ENCODE measurements around the gene OR2AJ1. TPM values are rescaled to one million over a fixed set of nuclear protein-coding genes. Genes with fewer than 3 reads are reported as not detected.

OR2AJ1 gene
- total RNA-seq, 6 experiments from 2014 or later: not detected

- H3K27ac Mint-ChIP-seq: no peak overlapping the region; the same call in 1 of the 2 replicates
These were observed 20.6 kb upstream of the OR2AJ1 start for GRCh38 chr1:247904122-247904521.

GRCh38 chr1:247905181-247905580, 19.5 kb upstream of the OR2AJ1 start:
- peaks cover 36% of the 10 kb centered on the region for H3K4me1 Mint-ChIP-seq (ENCODE audit: low read depth)
- peaks cover 8% of the 10 kb centered on the region for H3K9me3 Mint-ChIP-seq
- DNase-seq: no peak
- no peak overlapping the region; the same call in 1 of the 2 replicates for H3K4me3 Mint-ChIP-seq
- peaks cover 13% of the 10 kb centered on the region for H3K27me3 Mint-ChIP-seq (ENCODE audit: insufficient read depth)
- no peaks in the 10 kb centered on the region for H3K36me3 Mint-ChIP-seq (ENCODE audit: low read depth)
- H3K27ac Mint-ChIP-seq: no peak overlapping the region
- TF ChIP-seq CTCF (IDR thresholded peaks at IDR 0.05): no peak

More at GRCh38 chr1:247904122-247904521, 20.6 kb upstream of the OR2AJ1 start:
- no peak for TF ChIP-seq CTCF (IDR thresholded peaks at IDR 0.05)
- Mint-ChIP-seq H3K36me3 (ENCODE audit: low read depth) (no peaks in the 10 kb centered on the region), H3K9me3 (peaks cover 8% of the 10 kb centered on the region), H3K4me3 (peak overlapping the region; percentile 59), H3K4me1 (ENCODE audit: low read depth) (peaks cover 36% of the 10 kb centered on the region), H3K27me3 (ENCODE audit: insufficient read depth) (peaks cover 12% of the 10 kb centered on the region)
- no peak for DNase-seq

GRCh38 chr1:247905910-247906503, 18.7 kb upstream of the OR2AJ1 start:
- H3K4me1 Mint-ChIP-seq (ENCODE audit: low read depth): peaks cover 36% of the 10 kb centered on the region
- H3K4me3 Mint-ChIP-seq: peak overlapping the region; percentile 79
- peaks cover 8% of the 10 kb centered on the region for H3K9me3 Mint-ChIP-seq

GRCh38 chr1:247906504-247907047, 18.1 kb upstream of the OR2AJ1 start:
- H3K27me3 Mint-ChIP-seq (ENCODE audit: insufficient read depth): peaks cover 10% of the 10 kb centered on the region
- peak; percentile 87 for DNase-seq
- peak overlapping the region; percentile 79 for H3K4me3 Mint-ChIP-seq
- TF ChIP-seq CTCF (IDR thresholded peaks at IDR 0.05): no peak
- H3K36me3 Mint-ChIP-seq (ENCODE audit: low read depth): no peaks in the 10 kb centered on the region
- peaks cover 36% of the 10 kb centered on the region for H3K4me1 Mint-ChIP-seq (ENCODE audit: low read depth)
- H3K27ac Mint-ChIP-seq: peak overlapping the region; percentile 65
- H3K9me3 Mint-ChIP-seq: peaks cover 8% of the 10 kb centered on the region

More at GRCh38 chr1:247905910-247906503, 18.7 kb upstream of the OR2AJ1 start:
- Mint-ChIP-seq H3K27ac (peak overlapping the region; percentile 65), H3K36me3 (ENCODE audit: low read depth) (no peaks in the 10 kb centered on the region), H3K27me3 (ENCODE audit: insufficient read depth) (peaks cover 13% of the 10 kb centered on the region)
- TF ChIP-seq CTCF (IDR thresholded peaks at IDR 0.05): no peak
- DNase-seq: no peak

GRCh38 chr1:247908766-247909165, 15.9 kb upstream of the OR2AJ1 start:
- no peak for TF ChIP-seq CTCF (IDR thresholded peaks at IDR 0.05)
- H3K27ac Mint-ChIP-seq: no peak overlapping the region
- peaks cover 8% of the 10 kb centered on the region for H3K27me3 Mint-ChIP-seq (ENCODE audit: insufficient read depth)
- no peaks in the 10 kb centered on the region for H3K36me3 Mint-ChIP-seq (ENCODE audit: low read depth)
- H3K4me1 Mint-ChIP-seq (ENCODE audit: low read depth): peaks cover 35% of the 10 kb centered on the region
- DNase-seq: no peak
- H3K9me3 Mint-ChIP-seq: peaks cover 8% of the 10 kb centered on the region
- no peak overlapping the region for H3K4me3 Mint-ChIP-seq
